ENCODE measurements around the gene CCNL2.
"Not testable (repeated sequence)": the region's sequence is repeated elsewhere in the genome, so short reads cannot be mapped to it uniquely, and the experiment has no call there.

Gene CCNL2

GRCh38 chr1:1419813-1420653 lies 20.9 kb upstream of the CCNL2 start:
- no peak for DNase-seq (ENCODE audit: low read depth)

GRCh38 chr1:1419363-1419812 lies 20.3 kb upstream of the CCNL2 start:
- DNase-seq (ENCODE audit: low read depth) = no peak

GRCh38 chr1:1418464-1419362 lies 19.6 kb upstream of the CCNL2 start:
- no peak for DNase-seq (ENCODE audit: low read depth)

- not testable (repeated sequence) for DNase-seq (ENCODE audit: low read depth)
Measured at GRCh38 chr1:1417825-1418463, 18.8 kb upstream of the CCNL2 start.

GRCh38 chr1:1417396-1417795 lies 18.3 kb upstream of the CCNL2 start:
- DNase-seq (ENCODE audit: low read depth) = not testable (repeated sequence)

- no peak for DNase-seq (ENCODE audit: low read depth)
Measured at GRCh38 chr1:1415751-1416150, 16.6 kb upstream of the CCNL2 start.

- not testable (repeated sequence) for DNase-seq (ENCODE audit: low read depth)
Measured at GRCh38 chr1:1412311-1412902, 13.3 kb upstream of the CCNL2 start.

GRCh38 chr1:1411626-1412025 lies 12.5 kb upstream of the CCNL2 start:
- no peak for DNase-seq (ENCODE audit: low read depth)

- not testable (repeated sequence) for DNase-seq (ENCODE audit: low read depth)
Measured at GRCh38 chr1:1410238-1410637, 11.1 kb upstream of the CCNL2 start.

GRCh38 chr1:1407636-1408318 lies 8.6 kb upstream of the CCNL2 start:
- DNase-seq (ENCODE audit: low read depth) = peak; percentile 51

GRCh38 chr1:1406821-1407635 lies 7.9 kb upstream of the CCNL2 start, which contains the start of gene MRPL20:
Gene MRPL20, minus strand, starts transcription at chr1:1407293. Its CDS starts 76 bp downstream, at chr1:1407217.
- peak; percentile 93 for DNase-seq (ENCODE audit: low read depth)

GRCh38 chr1:1406101-1406820 lies 7.1 kb upstream of the CCNL2 start:
- no peak for DNase-seq (ENCODE audit: low read depth)

- DNase-seq (ENCODE audit: low read depth) = no peak
Measured at GRCh38 chr1:1403653-1404052, 4.5 kb upstream of the CCNL2 start.

GRCh38 chr1:1402901-1403392 lies 3.8 kb upstream of the CCNL2 start:
- DNase-seq (ENCODE audit: low read depth) = not testable (repeated sequence)

GRCh38 chr1:1402072-1402900 lies 3.2 kb upstream of the CCNL2 start:
- peak; percentile 78 for DNase-seq (ENCODE audit: low read depth)

GRCh38 chr1:1401457-1402010 lies 2.4 kb upstream of the CCNL2 start:
- no peak for DNase-seq (ENCODE audit: low read depth)

- DNase-seq (ENCODE audit: low read depth) = peak; percentile 45
Measured at GRCh38 chr1:1400576-1401456, 1.7 kb upstream of the CCNL2 start.
